Measurements from ENCODE around the gene AXL.
"Not testable (repeated sequence)": the region's sequence is repeated elsewhere in the genome, so short reads cannot be mapped to it uniquely, and the experiment has no call there.

The AXL gene

DNA sequence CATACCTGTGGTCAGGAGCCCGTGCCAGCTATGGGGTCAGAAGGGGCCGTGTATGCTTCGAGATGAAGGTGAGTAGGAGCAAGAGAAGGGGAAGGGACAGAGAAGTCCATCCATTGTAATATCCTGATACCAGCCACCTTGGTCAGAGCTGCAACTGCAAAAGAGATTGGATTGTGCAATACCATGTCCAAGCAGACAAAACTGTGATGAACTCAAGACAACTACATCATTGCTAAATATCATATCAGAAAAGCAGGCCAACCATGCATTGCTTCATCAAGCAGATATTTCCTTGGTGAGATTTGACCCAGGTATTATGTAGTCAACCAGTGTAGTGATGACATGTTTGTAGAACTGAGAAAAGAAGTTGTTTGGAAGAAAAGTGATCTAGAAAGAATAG lies 57.2 kb downstream of the AXL start:
- no peak for DNase-seq (ENCODE audit: low read depth)

DNA sequence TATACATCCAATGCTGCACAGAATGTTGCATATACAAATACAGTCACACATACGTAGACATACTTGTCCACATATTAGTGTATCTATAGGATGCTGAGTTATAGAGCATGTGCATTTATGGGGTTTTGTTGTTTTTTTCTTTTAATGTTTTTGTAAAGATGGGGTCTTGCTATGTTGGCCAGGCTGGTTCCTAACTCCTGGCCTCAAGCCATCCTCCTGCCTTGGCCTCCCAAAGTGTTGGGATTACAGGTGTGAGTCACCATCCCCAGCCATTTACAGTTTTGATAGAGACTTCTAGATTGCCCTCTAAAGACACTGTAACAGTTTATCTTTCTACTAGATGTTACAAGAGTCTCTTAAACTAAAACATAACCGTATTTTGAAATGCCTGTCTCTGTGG lies 59.5 kb downstream of the AXL start:
- DNase-seq (ENCODE audit: low read depth): no peak

DNA sequence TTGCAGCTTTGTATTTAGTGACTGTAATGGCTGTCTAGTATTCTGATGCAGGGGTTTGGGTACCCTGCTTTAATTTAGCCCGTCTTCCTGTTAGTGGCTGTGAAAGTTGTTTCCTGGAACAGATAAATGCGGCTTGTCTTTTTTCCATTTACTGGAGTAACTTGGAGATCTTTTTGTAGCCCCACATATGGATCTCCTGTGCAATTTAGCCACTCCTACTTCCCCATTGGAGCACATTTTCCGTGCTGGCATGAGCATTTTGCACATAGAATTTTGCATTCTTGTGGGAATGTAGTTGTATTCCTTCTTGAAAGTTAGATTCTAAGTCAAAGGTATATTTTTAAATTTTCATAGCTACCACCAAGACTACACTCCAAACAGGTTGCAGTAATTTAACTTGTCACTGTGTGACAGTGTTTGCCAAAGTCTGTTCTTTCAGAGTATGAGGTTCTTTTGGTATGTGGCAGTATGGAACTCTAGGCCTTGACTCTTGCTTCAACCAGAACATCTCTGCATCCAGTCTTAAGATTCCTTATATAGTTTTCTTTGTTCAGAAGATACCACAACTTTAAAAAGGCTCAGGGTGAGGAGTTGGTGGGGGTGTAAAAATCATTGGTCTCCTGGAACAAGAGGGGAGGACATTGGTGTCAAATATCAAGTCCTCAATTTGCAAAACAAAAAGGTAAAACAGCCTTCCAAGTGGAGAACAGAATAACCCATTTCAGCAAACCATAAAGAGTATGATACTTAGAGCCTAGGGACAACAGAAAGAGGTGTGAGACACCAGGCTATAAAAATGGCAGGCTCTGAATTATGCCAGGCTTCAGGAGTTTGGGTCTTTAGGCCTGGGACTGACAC lies 69.9 kb downstream of the AXL start:
- no peak for DNase-seq (ENCODE audit: low read depth)

DNA sequence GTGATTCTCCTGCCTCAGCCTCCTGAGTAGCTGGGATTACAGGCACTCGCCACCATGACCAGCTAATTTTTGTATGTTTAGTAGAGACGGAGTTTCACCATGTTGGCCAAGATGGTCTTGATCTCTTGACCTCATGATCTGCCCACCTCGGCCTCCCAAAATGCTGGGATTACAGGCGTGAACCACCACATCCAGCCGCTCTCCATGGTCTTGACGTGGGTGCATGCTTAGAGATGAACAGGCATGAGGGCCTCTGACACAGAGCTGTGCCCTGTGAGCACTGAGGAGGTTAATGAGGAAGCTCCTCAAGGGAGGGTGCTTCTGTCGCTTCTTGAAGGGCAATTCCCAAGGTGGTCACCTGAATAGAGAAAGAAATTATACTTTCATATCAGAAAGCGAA lies 70.8 kb downstream of the AXL start:
- DNase-seq (ENCODE audit: low read depth): not testable (repeated sequence)

DNA sequence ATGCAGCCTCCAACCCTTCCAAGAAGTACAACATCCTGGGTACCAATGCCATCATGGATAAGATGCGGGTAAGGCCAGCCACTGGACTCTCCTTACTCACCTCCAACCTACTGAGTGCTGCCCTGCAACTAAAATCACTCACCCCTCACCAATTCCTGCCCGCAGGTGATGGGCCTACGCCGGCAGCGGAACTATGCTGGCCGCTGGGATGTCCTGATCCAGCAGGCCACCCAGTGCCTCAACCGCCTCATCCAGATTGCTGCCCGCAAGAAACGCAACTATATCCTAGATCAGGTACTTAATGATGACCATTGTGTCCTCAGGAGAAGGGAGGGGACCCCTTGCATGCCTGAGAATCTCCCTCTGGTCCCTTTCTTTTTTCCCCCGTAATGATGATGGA lies 75.4 kb downstream of the AXL start:
- DNase-seq (ENCODE audit: low read depth): no peak

DNA sequence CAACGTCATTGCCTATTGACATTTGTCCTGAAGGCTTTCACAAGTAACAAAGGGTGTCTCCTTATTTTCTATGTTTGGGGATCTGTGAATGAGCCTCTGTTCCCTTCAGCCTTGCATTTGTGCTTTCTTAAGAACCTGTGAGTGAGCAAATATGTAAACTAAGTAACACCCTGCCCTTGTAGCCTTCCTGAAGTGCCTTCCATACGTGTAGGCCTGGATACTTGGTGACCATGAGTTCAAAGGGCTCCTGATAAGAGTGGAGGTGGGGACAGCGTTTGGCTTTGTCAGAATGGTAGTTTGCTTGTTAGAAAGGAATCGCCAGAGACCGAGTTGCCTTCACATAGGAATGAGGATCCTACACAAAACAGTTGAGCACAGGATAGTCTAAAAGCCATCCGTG lies 76.5 kb downstream of the AXL start:
- DNase-seq (ENCODE audit: low read depth): no peak

DNA sequence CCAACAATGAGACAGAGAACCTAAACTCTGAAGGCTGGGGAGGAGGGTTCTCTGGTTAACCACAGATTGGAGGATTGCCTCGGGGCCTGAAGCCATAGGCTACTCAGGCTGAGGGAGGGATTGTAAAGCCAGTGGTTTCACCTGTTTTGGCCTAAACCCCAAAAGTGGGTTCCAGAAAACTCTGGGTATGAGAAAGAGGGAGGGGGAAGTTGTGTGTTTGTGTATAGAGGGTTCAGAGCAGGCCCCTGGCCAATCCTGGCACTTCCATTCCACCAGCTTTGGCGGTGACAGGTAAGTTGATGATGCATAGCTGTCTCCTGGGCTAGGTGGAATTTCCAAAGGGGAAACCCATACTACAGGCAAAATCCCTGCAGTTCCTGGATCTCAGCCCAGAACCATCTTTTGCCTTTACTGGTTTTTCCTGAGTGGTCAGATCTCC lies 77.4 kb downstream of the AXL start:
- no peak for DNase-seq (ENCODE audit: low read depth)

DNA sequence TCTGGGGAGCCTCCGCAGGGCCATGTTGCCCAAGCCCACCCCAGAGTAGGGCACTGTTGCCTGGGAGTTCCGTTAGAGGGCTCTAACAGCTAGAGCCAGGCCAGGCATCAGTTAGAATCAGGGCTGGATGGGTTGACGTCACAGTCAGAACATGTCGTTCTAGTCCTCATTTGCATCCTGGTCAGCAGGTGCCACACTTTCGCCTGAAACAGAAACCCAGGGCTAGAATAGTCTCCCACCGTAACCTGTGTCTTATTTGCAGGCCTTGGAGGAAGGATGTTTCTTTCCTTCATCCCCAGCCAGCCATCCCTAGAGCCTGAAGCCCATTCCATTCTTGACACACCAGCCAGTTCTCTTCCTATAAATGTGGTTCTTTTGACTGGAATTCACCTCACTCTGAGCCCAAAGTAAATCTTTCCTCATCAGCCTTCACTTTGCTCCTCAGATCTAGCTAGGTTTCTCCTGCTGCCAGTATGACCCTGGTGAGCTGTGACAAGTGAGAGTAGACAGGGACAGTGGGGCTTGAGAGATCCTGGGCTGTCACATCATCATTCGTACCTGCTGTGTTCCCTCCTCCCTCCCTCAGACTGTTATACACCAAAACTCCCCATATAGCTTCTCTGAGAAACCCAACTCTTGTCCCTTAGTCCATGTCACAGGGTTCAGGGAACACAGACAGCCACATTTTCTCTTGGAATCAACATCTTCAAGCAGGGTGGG lies 78.8 kb downstream of the AXL start:
- no peak for DNase-seq (ENCODE audit: low read depth)

DNA sequence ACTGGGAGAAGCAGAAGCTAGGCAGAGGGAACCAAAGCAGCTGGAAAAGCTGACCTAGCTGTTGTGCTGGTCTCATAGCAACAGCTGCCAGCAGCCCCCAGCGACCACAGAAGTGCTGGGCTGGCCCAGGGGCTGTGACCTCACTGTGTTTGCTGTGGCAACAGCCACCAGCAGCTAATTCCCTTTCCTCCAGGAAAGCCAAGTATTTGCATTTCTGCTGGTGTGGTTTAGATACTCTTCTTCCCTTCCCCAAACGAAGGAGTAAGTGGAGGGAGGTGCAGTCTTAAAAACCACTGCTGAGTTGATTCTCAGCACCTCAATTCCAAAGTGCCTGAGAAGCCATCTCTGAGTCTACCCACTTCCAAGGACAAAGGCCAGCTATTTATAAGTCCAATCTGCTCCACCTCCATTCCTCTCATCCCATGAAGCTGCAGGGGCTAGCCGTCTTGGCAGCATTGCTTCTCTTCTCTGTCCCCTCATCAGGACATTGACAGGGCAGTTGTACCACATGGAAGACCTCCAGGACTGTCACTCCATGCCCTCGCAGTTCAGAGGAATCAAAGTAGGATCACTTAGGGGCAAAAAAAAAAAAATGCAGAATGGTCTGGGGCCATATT lies 79.4 kb downstream of the AXL start:
- DNase-seq (ENCODE audit: low read depth): peak; percentile 71

DNA sequence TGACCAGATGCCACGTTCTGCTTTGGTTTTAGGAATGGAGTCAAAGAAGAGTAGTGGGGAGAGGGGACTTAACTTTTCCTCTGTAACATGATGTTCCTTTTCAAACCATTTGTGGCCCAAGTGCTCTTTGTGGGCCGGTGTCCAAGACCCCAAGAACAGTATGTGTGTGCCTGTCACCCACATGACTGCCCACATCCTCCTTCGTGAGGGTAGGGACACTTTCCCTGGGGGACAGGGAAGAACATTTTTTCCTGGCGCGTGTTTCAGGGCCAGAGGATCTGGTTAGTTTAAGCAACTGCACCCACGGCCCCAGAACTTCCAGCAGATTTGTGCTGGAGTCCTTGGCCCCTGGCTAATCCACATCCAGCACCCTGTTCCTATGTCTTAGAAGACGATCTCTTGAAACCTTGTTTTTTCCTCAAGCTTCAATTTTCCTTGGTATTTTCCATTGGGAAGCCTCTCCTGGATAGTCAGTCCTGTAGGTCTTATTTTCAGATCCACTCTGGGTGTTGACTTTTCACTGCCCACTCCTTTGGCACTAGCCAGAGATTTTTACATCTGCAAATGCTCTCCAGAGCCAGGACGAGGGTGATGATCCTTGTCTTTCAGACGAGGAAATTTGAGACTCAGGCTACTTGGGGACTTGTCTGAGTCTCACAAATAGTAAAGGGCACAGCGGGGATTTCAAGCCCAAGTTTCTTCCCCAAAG lies 80.2 kb downstream of the AXL start:
- DNase-seq (ENCODE audit: low read depth): no peak

DNA sequence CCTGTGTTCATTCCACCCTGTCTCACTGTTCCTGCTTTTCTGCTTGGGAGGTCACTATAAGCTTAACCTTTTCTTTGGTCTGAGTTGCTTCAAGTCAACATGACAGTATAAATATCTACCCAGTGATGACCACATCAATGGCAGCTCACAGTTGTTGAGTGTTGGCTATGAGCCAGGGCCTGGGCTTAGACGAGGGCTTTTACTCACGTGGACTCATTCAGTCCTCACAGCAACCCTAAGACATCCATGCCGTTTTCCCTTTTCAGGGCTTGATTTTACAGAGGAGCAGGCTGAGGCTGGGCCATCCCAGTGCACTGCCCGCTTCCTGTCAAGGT lies 80.7 kb downstream of the AXL start:
- DNase-seq (ENCODE audit: low read depth): peak; percentile 53

DNA sequence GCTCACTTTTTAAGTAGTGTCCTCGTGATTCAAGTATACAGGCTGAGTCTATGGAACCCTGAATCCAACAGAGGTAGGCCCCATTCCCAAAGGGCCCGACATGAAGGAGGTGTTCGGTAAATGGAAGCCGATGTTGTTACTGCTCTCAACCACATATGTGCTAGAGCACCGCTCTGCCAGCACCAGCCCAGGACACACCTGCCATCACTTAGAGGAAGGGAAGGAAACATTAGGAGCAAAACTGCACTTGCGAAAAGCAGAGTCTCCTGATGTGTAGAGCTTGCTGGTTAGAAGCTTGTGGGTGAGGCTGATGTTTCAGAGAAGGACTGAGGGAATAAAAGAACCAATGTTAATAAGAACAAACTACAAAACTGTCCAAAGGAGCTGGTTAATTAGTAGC lies 81.5 kb downstream of the AXL start:
- no peak for DNase-seq (ENCODE audit: low read depth)

DNA sequence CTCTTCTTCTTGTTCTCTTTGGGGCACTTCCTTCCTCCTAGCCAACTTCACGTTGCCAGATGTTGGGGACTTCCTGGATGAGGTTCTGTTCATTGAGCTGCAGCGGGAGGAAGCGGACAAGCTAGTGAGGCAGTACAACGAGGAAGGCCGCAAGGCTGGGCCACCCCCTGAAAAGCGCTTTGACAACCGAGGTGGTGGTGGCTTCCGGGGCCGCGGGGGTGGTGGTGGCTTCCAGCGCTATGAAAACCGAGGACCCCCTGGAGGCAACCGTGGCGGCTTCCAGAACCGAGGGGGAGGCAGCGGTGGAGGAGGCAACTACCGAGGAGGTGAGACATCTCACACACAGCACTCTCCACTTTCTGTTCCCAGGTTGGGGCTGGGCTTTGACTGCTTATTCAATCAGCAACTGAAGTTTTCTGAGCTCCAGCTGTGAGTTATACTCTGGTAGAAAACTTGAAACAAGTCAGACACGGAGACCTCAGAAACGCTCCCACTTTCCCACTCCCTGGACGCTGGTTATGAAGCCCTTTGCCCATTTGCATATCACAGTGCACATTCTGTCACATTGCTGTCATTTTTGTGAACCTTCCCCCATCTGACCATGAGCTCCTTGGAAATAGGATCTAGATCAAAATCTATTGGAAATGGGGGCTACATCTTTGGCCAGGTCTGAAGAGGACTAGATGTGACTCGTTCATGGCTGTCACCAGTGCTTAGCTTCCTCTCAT lies 83.8 kb downstream of the AXL start:
- DNase-seq (ENCODE audit: low read depth): no peak

DNA sequence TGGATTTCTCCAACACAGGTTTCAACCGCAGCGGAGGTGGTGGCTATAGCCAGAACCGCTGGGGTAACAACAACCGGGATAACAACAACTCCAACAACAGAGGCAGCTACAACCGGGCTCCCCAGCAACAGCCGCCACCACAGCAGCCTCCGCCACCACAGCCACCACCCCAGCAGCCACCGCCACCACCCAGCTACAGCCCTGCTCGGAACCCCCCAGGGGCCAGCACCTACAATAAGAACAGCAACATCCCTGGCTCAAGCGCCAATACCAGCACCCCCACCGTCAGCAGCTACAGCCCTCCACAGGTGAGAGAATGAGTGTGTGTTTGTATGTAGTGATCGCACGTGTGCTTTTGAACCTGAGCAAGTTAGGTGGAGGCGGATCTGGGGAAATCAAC lies 84.9 kb downstream of the AXL start:
- DNase-seq (ENCODE audit: low read depth): no peak

DNA sequence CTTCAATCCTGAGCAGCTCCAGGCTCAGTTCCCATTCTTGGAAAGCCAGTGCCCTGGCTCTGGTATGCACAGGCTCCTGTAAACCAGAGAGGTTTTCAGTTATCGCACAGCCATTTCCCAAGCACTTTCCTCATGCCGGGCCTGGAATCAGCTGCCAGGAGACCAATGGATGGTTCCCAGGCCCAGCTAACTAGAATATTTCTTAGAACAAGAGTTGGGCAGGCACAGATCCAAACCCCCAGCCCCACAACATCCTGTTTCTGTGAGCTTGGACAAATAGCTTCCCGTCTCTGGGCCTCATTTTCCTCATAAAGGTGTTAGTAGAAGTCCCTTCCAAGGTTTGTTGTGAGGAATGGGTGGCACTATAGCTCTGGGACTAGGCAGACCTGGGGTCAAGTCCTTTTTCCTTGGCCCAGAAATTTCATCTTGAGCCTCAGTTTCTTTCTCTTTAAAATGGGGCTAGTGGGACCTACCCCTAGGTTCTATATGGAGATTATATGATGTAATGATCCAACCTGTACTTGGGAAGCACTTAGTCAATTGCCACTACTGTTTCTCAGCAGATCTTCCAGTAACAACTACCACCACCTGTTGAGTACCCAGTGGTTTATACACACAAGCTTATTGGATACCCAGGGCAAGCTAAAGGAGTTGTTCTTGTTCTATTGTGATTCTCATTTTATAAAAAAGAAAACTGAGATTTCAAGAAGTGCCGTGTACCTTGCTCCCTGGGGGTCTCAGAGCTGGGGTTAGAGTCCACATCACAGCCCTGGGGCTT lies 85.9 kb downstream of the AXL start:
- DNase-seq (ENCODE audit: low read depth): no peak

DNA sequence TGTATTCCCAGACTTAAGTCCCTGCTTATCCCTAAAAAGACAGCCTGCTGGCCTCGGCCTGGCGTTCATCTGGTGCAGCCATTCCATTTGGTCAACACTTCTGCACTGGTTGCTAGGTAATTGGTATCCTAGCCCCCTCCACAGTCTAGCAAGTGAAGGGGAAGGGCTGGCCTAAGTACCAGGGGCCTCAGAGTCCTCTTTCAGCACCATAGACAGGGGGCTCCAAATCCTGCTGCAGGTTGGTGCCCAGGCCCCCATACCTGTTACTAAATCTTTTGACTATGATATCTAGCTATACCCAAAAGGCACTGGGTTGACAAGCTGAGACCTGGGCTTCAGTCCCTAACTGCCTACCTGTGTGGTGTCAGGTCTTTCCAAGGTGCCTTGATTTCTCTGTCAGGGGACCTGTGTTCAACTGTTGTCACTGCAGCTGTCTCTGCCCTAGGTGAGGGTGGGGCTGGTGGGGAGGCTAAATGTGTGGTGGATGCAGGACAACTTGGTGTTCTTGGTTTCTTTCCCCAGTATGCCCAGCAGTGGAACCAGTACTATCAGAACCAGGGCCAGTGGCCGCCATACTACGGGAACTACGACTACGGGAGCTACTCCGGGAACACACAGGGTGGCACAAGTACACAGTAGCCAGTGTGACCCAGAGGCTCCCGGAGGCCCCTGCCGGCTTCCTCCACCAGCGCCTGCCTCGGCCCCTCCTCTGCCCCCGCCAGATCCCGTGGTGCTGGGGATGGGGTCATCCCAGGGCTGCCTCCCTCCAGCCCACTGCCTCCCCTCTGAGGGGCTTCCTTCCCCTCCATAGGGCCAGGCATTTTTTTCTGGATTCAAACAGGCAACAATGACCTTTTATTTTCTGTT lies 87.1 kb downstream of the AXL start:
- no peak for DNase-seq (ENCODE audit: low read depth)

DNA sequence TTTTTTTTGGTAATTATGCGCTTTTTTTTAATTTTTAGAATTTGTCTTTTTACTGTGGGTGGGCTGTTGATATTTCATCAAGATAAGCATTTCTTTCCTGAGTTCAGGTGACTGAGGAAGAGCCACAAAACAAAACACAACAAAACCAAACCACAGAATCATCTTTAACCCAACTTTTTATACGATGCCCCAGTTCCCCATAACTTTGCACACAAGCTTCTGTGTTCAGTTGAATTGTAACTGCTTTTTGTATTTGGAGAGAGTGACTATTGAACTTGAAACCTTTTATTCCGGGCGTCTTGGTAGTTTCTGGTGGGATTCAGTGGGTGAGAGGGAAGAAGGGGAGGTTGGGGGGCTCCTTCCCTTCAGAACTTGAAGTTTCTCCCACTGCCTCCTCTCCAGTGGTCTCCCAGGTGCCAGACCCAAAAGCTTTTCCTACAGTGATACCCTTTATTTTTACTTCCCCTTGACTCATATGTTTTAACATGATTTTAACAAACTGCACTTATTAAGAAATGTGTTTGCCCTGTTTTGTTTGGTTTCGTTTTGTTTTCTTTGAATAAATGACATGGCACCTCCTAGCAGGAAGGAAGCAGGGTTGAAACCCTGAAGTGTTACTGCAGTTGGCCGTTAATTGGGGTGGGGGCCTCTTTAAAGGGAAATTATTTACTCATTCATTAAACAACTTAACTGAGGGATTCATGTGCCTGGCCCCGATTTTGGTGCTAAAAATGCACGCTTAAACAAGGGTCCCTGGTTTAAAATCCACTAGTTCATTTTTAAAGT lies 88.3 kb downstream of the AXL start:
- DNase-seq (ENCODE audit: low read depth): no peak

DNA sequence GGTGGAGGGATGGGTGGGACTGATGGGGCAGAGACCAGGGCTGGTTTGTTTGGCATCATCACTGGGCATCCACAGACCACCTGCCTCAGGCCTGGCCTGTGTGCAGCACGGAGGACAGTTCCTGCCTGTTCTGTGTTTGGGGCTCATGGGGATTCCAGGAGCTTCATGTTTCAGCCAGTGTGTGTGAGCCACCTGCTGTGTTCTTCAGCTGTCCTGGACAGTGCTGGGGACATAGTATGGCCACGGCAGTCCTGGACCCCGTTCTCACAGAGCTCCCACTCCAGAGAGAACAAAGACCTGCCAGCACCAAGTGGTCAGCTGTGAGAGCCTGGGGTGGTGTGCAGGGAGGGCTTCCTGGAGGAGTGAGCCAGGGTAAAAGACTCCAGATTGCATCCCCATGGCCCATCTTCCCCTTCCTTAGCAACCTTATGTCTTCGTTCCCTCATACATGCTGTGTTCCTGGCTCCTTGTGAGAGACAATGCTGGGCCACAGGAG lies 89.0 kb downstream of the AXL start:
- no peak for DNase-seq (ENCODE audit: low read depth)
